HepG2 (cell line): ENCODE measurements around the gene PKMYT1. TPM values are rescaled to one million over a fixed set of nuclear protein-coding genes. Genes with fewer than 3 reads are reported as not detected.

Experiments used
- AGO1 ChIP-seq: fragments of 200-400 bp; formaldehyde crosslinking; IDR thresholded peaks from 2 replicates; pipeline ENCODE4 v1.6.1; 2017; ENCODE audit warnings: mild to moderate bottlenecking, low read depth, low read length, moderate library complexity; ENCODE audit not compliant: poor library complexity, severe bottlenecking
- AHR ChIP-seq: IDR thresholded peaks from 2 replicates; pipeline ENCODE4 v1.6.1; 2018; ENCODE audit warnings: missing genetic modification reagents, missing compliant biosample characterization
- CHCHD3 ChIP-seq: sonication (generic); formaldehyde crosslinking; IDR thresholded peaks from 2 replicates; pipeline ENCODE4 v1.8.0; 2022; ENCODE audit warnings: mild to moderate bottlenecking, missing genetic modification reagents, moderate library complexity
- DNMT1 ChIP-seq: sonication (generic); formaldehyde crosslinking; IDR thresholded peaks from 2 replicates; pipeline ENCODE4 v1.5.1; 2020; ENCODE audit warnings: mild to moderate bottlenecking, missing genetic modification reagents
- FLYWCH1 ChIP-seq: sonication (generic); formaldehyde crosslinking; IDR thresholded peaks from 2 replicates; pipeline ENCODE4 v1.8.1; 2023; ENCODE audit warnings: mild to moderate bottlenecking, missing genetic modification reagents
- GATAD1 ChIP-seq: IDR thresholded peaks from 2 replicates; pipeline ENCODE4 v1.6.1; 2016; ENCODE audit warnings: missing genetic modification reagents, missing compliant biosample characterization
- GFI1 ChIP-seq: sonication (generic); formaldehyde crosslinking; IDR thresholded peaks from 2 replicates; pipeline ENCODE4 v1.5.0; 2020; ENCODE audit warnings: missing genetic modification reagents, mild to moderate bottlenecking, borderline replicate concordance
- HOXA3 ChIP-seq: sonication (generic); formaldehyde crosslinking; IDR thresholded peaks from 2 replicates; pipeline ENCODE4 v1.5.0; 2020; ENCODE audit warnings: missing genetic modification reagents
- PHF21A ChIP-seq: sonication (generic); formaldehyde crosslinking; IDR thresholded peaks from 2 replicates; pipeline ENCODE4 v1.5.0; 2020; ENCODE audit warnings: mild to moderate bottlenecking, missing genetic modification reagents
- PHF8 ChIP-seq: sonication (generic); formaldehyde crosslinking; IDR thresholded peaks from 2 replicates; pipeline ENCODE4 v1.5.0; 2020; ENCODE audit warnings: missing genetic modification reagents
- YEATS4 ChIP-seq: sonication (generic); formaldehyde crosslinking; IDR thresholded peaks from 2 replicates; pipeline ENCODE4 v1.4.0; 2020; ENCODE audit warnings: missing genetic modification reagents, borderline replicate concordance
- ZNF329 ChIP-seq: sonication (generic); formaldehyde crosslinking; IDR thresholded peaks from 2 replicates; pipeline ENCODE4 v1.9.0; 2021; ENCODE audit warnings: low read depth, mild to moderate bottlenecking, missing genetic modification reagents
- ZNF883 ChIP-seq: sonication (generic); formaldehyde crosslinking; IDR thresholded peaks from 2 replicates; pipeline ENCODE4 v1.5.1; 2020; ENCODE audit warnings: mild to moderate bottlenecking, missing genetic modification reagents; ENCODE audit errors: not compliant biosample characterization
- polyA plus RNA-seq, 8 experiments: library from polyadenylated mRNA; depleted of rRNA in 3 of 8; stranded (reverse) in 7 of 8; unstranded in 1 of 8; fragments of >200 nt; fragmentation: Illumina TruSeq in 4 of 8; extraction: Trizol in 4 of 8; gene quantifications; 2 replicates each; pipeline versions ENCODE4 v1.2.1 to v1.2.3, GENCODE V29; 2011 to 2016; ENCODE audit warnings: low read depth in 4 of 8, missing spikeins in 1 of 8, mixed read lengths in 1 of 8; ENCODE audit not compliant: insufficient read depth in 1 of 8
- total RNA-seq, 5 experiments: library from RNA; depleted of rRNA; stranded (reverse); fragments of >200 nt; fragmentation: Illumina TruSeq; extraction: Trizol; gene quantifications; 2 replicates each; pipeline ENCODE4 v1.2.3, GENCODE V29; 2016; ENCODE audit warnings: low read depth in 1 of 5
- TF ChIP-seq, protein P1 (sequence below): sonication (generic); formaldehyde crosslinking; IDR thresholded peaks from 2 replicates; pipeline ENCODE4 v1.5.0; 2020; ENCODE audit warnings: mild to moderate bottlenecking, missing genetic modification reagents, borderline replicate concordance
- TF ChIP-seq, protein P2 (sequence below): sonication (generic); formaldehyde crosslinking; IDR thresholded peaks from 2 replicates; pipeline ENCODE4 v1.4.0; 2020; ENCODE audit warnings: mild to moderate bottlenecking, missing genetic modification reagents
- TF ChIP-seq, protein P3 (sequence below): sonication (generic); formaldehyde crosslinking; IDR thresholded peaks from 2 replicates; pipeline ENCODE4 v1.8.0; 2022; ENCODE audit warnings: mild to moderate bottlenecking, missing genetic modification reagents; ENCODE audit not compliant: insufficient replicate concordance
- TF ChIP-seq, protein P4 (sequence below): sonication (generic); formaldehyde crosslinking; IDR thresholded peaks from 2 replicates; pipeline ENCODE4 v1.4.0; 2020; ENCODE audit warnings: missing genetic modification reagents, mild to moderate bottlenecking, borderline replicate concordance

The PKMYT1 gene
- total and polyA plus RNA-seq, 2 of the 13 experiments (the other 11 are each of a cell fraction or from before 2014, with no cell fraction given), result 7.0 to 27.8 TPM

DNA sequence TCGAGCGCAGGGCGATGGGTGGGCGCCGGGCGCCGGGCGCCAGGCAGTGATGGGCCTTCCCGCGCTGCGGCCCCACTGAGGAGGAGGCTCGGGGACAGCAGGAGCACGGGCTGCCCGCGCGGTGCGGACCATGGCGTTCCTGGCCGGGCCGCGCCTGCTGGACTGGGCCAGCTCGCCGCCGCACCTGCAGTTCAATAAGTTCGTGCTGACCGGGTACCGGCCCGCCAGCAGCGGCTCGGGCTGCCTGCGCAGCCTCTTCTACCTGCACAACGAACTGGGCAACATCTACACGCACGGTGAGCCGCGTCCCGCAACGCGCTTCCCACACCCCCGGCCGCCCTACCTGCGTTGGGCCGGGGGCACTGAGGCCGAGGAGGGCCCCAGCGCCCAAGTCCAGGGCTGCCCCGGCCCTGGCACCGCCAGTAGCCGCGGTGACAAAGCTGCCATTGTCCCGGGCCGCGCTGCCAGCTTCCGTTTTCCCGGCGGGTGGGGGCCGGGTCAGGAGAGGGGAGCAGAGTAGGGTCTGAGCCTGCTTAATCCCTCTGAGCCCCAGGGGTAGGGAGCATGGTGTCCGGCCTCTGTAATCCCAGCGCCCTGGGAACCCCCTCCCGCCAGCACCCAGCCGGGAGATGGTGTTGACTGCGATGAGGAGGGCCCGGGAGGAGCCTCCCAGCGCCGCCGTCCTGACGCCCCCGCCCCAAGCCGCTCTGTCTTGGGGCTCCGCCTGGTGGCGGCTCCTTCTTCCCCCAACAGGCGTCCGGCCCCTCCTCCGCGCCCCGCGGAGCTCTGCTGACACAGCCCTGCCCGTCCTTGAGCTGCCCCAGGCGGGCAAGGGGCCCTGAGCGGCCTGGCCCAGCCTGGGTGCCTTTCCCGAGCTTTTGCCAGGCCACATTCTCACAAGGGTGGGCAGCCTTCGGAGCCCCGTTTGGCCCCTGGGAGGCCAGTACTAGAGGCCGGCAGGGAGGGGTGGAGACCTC lies 10.4 kb downstream of the PKMYT1 start (continued):
- TF ChIP-seq, protein P1, sequence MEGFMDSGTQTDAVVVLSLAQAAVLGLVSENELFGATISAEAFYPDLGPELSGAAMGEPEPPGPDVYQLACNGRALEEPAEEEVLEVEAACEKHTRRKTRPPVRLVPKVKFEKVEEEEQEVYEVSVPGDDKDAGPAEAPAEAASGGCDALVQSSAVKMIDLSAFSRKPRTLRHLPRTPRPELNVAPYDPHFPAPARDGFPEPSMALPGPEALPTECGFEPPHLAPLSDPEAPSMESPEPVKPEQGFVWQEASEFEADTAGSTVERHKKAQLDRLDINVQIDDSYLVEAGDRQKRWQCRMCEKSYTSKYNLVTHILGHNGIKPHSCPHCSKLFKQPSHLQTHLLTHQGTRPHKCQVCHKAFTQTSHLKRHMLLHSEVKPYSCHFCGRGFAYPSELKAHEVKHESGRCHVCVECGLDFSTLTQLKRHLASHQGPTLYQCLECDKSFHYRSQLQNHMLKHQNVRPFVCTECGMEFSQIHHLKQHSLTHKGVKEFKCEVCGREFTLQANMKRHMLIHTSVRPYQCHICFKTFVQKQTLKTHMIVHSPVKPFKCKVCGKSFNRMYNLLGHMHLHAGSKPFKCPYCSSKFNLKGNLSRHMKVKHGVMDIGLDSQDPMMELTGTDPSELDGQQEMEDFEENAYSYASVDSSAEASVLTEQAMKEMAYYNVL (CRISPR knock-in tag), result no peak
- TF ChIP-seq, protein P2, sequence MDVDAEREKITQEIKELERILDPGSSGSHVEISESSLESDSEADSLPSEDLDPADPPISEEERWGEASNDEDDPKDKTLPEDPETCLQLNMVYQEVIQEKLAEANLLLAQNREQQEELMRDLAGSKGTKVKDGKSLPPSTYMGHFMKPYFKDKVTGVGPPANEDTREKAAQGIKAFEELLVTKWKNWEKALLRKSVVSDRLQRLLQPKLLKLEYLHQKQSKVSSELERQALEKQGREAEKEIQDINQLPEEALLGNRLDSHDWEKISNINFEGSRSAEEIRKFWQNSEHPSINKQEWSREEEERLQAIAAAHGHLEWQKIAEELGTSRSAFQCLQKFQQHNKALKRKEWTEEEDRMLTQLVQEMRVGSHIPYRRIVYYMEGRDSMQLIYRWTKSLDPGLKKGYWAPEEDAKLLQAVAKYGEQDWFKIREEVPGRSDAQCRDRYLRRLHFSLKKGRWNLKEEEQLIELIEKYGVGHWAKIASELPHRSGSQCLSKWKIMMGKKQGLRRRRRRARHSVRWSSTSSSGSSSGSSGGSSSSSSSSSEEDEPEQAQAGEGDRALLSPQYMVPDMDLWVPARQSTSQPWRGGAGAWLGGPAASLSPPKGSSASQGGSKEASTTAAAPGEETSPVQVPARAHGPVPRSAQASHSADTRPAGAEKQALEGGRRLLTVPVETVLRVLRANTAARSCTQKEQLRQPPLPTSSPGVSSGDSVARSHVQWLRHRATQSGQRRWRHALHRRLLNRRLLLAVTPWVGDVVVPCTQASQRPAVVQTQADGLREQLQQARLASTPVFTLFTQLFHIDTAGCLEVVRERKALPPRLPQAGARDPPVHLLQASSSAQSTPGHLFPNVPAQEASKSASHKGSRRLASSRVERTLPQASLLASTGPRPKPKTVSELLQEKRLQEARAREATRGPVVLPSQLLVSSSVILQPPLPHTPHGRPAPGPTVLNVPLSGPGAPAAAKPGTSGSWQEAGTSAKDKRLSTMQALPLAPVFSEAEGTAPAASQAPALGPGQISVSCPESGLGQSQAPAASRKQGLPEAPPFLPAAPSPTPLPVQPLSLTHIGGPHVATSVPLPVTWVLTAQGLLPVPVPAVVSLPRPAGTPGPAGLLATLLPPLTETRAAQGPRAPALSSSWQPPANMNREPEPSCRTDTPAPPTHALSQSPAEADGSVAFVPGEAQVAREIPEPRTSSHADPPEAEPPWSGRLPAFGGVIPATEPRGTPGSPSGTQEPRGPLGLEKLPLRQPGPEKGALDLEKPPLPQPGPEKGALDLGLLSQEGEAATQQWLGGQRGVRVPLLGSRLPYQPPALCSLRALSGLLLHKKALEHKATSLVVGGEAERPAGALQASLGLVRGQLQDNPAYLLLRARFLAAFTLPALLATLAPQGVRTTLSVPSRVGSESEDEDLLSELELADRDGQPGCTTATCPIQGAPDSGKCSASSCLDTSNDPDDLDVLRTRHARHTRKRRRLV (CRISPR knock-in tag), result peak; percentile 70; the same call in 1 of the 2 replicates
- TF ChIP-seq GATAD1 (CRISPR knock-in tag) (0 out of 2 replicates have a peak, but pooled peaks have one; percentile 28), DNMT1 (CRISPR knock-in tag) (0 out of 2 replicates have a peak, but pooled peaks have one; percentile 27), AGO1 (peak; percentile 93), FLYWCH1 (CRISPR knock-in tag) (no peak), PHF21A (CRISPR knock-in tag) (peak; percentile 35; the same call in 1 of the 2 replicates), HOXA3 (peak; percentile 65; the same call in 1 of the 2 replicates), ZNF883 (CRISPR knock-in tag) (peak; percentile 20), PHF8 (CRISPR knock-in tag) (peak; percentile 50), GFI1 (peak; percentile 36; the same call in 1 of the 2 replicates), YEATS4 (CRISPR knock-in tag) (no peak), ZNF329 (CRISPR knock-in tag) (0 out of 2 replicates have a peak, but pooled peaks have one; percentile 36), CHCHD3 (no peak), AHR (CRISPR knock-in tag) (no peak)
- TF ChIP-seq, protein P3, sequence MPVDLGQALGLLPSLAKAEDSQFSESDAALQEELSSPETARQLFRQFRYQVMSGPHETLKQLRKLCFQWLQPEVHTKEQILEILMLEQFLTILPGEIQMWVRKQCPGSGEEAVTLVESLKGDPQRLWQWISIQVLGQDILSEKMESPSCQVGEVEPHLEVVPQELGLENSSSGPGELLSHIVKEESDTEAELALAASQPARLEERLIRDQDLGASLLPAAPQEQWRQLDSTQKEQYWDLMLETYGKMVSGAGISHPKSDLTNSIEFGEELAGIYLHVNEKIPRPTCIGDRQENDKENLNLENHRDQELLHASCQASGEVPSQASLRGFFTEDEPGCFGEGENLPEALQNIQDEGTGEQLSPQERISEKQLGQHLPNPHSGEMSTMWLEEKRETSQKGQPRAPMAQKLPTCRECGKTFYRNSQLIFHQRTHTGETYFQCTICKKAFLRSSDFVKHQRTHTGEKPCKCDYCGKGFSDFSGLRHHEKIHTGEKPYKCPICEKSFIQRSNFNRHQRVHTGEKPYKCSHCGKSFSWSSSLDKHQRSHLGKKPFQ (CRISPR knock-in tag), result no peak
- TF ChIP-seq, protein P4, sequence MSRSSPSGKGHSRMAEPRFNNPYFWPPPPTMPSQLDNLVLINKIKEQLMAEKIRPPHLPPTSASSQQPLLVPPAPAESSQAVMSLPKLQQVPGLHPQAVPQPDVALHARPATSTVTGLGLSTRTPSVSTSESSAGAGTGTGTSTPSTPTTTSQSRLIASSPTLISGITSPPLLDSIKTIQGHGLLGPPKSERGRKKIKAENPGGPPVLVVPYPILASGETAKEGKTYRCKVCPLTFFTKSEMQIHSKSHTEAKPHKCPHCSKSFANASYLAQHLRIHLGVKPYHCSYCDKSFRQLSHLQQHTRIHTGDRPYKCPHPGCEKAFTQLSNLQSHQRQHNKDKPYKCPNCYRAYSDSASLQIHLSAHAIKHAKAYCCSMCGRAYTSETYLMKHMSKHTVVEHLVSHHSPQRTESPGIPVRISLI, result 0 out of 2 replicates have a peak, but pooled peaks have one; percentile 0
